Thyroid gland (tissue), 4 donors: ENCODE measurements around the gene AMACR.

ENCODE experiments used
- POLR2A ChIP-seq, 2 donors: fragments of 450-650 bp; IDR thresholded peaks; one replicate each; pipeline ENCODE4 v1.6.1; 2017; ENCODE audit warnings: antibody characterized with exemption in 2 of 2, mild to moderate bottlenecking in 2 of 2, moderate library complexity in 1 of 2
- TF ChIP-seq, protein P1 (sequence below), 6 experiments: fragments of 200-600 bp in 3 of 6; fragments of 450-650 bp in 3 of 6; sonication (generic) in 3 of 6; IDR thresholded peaks; one replicate each; pipeline ENCODE4 v1.5.1; 2016 to 2019; ENCODE audit warnings: antibody characterized with exemption in 6 of 6, mild to moderate bottlenecking in 2 of 6, inconsistent platforms in 1 of 6, moderate library complexity in 1 of 6

DNA sequence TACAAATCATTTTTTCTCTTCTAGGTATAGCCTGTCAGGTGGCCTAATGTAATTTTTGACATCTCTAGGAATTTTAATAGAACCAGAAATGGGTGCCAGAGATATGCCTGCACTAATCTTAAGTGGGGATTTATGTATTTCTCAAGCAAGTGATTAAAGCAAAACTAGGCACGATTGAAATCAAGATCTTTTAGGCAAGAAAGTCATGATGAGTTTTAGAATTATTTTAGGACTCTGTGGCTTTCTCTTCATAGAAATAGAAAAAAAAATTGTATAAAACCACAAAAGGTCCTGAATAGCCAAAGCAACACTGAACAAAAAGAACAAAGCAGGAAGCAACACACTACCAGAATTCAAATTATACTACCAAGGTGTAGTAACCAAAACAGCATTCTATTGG is 952 bp upstream of the AMACR start:
- TF ChIP-seq, protein P1, sequence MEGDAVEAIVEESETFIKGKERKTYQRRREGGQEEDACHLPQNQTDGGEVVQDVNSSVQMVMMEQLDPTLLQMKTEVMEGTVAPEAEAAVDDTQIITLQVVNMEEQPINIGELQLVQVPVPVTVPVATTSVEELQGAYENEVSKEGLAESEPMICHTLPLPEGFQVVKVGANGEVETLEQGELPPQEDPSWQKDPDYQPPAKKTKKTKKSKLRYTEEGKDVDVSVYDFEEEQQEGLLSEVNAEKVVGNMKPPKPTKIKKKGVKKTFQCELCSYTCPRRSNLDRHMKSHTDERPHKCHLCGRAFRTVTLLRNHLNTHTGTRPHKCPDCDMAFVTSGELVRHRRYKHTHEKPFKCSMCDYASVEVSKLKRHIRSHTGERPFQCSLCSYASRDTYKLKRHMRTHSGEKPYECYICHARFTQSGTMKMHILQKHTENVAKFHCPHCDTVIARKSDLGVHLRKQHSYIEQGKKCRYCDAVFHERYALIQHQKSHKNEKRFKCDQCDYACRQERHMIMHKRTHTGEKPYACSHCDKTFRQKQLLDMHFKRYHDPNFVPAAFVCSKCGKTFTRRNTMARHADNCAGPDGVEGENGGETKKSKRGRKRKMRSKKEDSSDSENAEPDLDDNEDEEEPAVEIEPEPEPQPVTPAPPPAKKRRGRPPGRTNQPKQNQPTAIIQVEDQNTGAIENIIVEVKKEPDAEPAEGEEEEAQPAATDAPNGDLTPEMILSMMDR (IDR thresholded peaks at IDR 0.05): no peak
- no peak for TF ChIP-seq POLR2A (IDR thresholded peaks at IDR 0.05)
